GM18502 (cell line): ENCODE measurements around the gene DCAF5.
"Not testable (repeated sequence)": the region's sequence is repeated elsewhere in the genome, so short reads cannot be mapped to it uniquely, and the experiment has no call there.

Experiments used
- ATAC-seq: cut with Tn5 transposase; IDR thresholded peaks from one replicate; pipeline ENCODE4 v1.9.1; 2021; ENCODE audit warnings: mild to moderate bottlenecking; ENCODE audit not compliant: unreplicated experiment, poor library complexity

DCAF5 gene

DNA sequence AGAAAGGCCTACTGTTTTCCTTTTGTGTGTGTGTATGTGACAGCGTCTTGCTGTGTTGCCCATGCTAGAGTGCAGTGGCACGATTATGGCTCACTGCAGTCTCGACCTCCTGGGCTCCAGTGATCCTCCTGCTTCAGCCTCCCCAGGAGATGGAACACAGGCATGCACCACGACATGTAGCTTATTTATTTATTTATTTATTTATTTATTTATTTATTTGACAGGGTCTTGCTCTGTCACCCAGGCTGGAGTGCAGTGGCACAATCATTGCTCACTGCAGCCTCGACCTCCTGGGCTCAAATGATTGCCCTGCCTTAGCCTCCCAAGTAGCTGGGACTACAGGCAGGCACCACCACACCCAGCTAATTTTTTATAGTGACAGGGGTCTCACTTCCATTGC lies 75.7 kb downstream of the DCAF5 start:
- not testable (repeated sequence) for ATAC-seq

DNA sequence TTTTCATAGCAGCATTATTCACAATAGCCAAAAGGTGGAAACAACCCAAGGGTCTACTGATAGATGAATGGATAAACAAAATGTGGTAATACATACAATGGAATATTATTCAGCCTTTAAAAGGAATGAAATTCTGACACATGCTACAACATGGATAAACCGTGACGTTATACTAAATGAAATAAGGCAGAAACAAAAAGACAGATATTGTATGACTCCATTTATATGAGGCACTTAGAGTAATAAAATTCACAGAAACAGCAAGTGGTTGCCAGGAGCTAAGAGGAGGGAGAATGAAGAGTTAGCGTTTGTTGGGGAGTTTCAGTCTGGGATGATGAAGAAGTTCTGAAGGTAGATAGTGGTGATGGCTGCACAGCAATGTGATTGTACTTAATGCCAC lies 76.6 kb downstream of the DCAF5 start:
- no peak for ATAC-seq

DNA sequence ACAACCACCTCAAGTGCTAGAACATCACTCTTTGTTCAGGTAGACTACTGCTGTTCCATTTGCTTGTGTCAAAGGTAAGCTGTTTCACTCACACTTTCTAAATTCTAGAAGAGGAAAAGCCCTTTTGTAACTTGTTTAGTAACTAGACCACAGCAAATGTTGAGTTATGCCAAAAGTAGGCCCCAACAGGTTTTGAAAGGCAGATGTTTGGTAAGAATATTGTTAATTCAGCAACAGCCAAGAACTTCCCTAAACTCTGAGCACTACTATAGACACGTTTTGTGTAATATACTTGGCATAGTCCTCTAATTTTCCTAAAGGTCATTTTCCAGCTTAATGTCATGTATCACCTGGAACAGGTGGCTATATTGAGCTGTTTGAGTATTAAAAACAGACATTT lies 79.0 kb downstream of the DCAF5 start:
- ATAC-seq: no peak

DNA sequence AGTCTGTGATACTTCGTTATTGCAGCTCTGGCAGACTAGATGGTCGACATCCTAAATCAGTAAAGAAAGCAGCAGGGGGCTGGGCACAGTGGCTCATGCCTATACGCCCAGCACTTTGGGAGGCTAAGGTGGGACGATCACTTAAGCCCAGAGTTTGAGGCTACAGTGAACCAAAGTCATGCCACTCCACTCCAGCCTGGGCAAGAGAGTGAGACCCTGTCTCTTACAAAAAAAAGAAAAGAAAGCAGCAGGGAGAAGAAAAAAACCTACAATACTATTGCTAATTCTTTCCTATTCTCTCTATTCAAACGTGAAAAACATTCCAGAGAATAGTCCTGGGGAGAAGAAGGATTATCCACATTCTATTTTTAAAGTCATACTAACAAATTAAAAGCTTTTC lies 79.5 kb downstream of the DCAF5 start:
- ATAC-seq: no peak

DNA sequence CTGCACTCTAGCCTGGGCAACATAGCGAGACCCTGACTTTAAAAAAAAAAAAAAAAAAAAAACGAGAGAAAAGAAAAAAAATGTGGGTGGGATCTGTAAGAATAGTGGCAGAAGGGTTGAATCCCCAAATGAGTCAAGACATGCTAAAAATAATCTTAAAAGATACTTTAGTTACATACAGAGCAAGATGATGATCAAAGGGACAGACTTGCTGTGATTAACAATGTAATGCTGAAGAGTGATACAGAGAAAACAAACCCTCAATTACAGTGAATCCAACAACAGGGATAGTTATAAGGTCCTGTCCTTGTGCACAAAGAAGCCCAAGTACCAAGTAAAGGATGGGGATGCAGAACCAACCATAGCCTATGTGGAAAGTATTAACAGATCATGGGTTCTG lies 80.3 kb downstream of the DCAF5 start:
- no peak for ATAC-seq

DNA sequence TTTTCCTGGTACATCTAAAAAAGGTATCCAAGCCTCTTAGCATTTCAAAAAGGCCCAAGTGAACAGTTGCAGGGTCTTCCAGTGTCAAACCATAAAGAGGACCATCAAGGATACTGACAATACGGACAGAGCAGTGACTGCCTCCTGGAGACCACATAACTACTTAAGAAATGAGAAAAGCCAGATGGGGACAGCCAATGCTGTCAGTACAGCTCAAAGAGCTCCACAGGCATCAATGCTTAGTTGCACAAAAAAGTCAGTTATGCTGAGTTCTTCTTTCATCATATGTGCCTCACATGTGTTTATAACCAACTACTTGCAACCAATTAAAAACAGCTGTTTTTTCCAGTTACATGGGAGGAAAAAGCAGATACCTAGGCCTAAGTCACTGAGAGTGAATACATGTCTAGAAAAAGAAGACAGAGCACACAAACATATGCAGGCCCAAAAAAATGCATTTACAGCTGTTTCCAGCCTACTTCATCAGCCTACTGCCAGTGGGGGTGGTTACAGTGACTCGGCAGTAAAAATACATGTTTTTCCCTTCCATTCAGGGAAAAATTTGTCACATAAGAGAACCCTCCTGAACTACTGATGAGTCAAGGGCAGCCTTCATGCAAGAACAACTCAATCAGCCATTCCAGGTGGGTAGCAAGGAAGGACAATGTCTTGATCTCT lies 84.0 kb downstream of the DCAF5 start:
- no peak for ATAC-seq

DNA sequence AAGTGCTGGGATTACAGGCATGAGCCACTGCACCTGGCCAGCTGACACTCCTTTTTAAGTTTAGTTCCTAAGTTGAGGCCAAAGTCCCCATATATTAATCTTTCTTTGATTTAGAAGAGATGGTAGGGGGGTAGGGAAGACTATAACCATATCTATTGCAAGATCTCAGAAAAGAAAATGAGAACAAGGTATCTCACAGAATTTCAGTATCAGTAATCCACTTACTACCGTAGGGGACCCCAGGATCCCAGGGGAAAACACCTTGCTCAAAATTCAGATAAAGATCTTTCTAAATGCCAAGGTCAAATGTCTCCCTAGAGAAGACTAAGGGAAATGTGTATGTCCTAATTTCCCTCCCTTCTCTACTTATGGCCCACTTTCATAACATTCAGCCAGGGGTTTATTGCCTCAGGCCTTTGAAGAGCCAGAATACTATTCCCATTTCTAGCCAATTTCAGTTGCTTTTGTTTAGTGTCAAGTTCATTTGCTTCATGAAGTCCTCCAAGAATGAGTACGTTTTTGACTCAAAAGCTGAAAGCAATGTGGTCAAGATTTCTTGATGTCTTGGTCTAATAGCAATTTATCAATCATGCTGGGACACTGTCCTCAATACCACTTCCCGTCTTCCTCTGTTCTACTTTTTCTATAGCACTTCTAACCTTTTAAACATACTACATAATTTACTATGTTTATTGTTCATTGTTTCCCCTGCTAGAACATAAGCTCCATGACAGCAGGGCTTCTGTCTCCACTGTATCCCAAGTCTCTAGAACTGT lies 86.3 kb downstream of the DCAF5 start:
- ATAC-seq: peak; percentile 58

DNA sequence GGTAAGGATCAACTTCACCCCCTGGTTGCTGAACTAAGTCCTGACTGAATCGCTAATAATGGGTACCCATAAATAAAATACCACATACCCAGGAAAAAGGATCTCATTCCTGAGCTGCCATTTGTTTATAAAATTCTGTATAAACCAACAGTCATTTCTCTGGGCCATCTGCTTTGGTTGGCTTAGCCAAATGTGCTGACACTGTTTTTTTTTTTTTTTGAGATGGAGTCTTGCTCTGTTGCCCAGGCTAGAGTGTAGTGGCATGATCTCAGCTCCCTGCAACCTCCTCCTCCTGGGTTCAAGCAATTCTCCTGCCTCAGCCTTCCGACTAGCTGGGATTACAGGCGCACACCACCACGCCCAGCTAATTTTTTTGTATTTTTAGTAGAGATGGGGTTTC lies 87.0 kb downstream of the DCAF5 start:
- ATAC-seq: not testable (repeated sequence)

DNA sequence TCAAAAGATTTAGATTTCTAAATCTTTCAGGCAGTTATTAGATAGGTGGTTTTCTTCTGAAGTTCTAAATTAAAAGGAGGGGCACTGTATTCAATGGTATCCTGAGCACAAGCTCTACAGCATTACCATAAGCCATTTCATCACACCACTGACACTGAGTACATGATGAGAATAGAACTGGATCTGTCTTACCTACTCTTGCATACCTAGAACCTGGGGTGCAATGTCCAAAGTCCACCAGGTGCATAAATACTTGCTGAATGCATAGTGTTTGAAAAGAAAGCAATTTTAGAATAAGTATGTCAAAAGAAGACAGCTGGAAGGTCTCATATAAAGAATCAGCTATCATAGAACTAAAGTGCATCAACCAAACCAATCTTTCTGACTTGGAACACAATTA lies 88.3 kb downstream of the DCAF5 start:
- no peak for ATAC-seq

DNA sequence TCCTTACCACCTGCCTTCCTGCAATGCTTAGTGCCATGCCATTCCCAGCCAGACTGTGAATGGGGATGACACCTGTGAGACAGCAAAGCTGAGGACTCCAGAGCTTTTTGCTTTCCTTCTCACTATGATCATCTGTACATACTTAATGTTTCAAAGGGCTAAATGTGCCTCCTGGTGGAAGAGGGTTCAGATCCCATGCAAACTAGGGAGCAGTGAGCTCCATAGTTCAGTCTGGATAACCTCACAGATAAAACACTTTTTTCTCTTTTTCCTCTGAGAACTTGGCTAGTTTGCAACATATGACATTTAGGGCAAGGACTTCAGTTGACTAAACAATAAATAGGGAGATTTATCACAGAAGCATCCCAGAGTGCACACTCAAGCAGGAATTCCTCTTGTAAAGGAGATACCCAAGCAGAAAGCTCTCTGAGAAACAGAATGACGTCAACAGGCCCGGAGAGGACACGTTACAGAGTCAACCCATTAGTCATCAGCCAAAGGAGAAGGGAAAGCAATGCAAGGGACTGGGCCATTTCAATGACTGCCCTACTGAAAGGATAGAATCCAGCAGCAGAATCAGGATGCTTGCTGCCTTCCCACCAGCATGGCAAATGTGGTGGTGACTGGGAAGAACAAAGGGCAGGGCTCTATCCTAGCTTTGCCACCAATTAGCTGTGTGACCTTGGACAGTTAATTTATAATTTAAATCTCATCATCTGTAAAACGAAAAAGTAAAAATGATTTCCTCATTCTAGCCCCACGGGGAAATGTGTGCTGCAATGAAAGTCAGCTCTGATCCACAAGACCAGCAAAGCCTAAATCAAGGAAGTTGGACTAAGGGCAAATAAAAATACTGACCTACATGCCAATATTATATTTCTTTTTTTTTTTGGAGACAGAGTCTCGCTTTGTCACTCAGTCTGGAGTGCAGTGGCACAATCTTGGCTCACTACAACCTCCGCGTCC lies 93.0 kb downstream of the DCAF5 start:
- no peak for ATAC-seq

DNA sequence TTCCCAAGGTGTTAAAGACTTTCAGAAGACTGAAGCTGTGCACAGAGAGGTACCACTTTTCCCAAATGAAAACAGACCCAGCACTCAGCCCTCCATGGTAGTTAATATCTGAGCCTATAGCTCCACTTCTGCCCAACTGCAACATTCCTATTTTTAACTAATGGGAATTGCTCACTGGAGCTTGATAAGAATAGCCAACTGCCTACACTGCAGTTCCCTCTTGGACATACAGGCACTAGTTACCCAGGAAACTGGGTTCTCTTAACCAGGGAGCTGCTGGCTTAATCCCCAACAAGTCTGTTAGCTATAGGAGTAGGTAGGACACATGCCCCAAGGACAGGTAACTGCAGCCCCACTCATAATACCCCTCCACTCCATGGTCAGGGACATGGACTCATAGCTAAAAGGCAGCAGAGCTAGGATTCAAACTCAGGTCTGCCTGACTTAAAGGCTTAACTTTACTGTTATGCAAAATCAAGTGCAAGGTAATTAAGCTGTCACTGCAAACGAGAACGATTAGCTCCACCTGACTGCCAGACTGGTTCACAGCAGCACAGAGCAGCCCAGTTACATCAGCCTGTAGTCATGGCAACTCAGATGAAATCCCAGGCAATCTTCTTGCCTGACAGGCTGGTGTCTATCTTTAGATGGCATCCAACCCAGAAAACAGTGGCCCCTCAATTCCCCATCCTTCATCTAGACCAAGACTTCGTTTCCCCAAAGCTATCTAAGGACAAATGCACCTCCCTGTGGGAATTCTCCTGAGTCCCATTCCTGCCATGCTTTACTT lies 96.7 kb downstream of the DCAF5 start:
- ATAC-seq: no peak

DNA sequence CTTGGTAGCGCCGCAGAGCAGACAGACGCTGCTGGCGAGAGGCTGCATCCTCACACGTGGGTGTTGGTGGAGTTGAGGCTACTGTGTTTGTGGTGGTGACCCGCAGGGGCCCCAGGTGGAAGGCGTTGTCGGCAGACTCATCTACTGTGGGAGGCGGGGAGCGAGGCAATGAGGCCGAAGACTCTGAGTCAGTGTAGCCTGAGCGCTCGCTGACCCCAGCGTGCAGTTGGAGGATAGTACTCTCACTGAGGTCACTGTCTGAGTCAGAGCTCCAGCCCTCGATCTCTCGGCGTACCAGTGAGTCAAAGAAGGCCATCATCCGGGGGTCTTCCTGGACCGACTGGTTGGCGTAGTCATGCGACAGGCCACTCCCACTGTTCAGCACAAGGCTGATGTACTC lies 97.8 kb downstream of the DCAF5 start:
- ATAC-seq: no peak

DNA sequence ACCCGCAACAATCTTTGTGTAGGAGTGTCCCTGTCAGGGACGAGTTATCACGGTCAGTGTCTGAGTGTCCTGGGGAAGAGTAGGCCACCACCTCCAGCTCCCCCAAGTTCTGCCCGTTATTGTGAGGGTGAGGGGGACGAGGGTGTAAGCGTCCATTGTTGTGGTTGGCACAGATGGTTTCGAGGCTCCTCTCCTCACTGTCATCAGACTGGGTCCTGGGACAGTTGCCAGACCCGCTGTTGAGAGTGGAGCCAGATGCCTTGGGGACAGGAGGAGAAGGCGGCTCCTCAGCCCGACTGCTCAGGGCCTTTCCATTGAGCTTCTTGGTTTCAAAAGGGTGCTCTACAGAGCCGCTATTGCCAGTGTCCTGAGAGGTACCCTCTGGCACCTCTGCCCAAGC lies 98.9 kb downstream of the DCAF5 start:
- ATAC-seq: no peak

DNA sequence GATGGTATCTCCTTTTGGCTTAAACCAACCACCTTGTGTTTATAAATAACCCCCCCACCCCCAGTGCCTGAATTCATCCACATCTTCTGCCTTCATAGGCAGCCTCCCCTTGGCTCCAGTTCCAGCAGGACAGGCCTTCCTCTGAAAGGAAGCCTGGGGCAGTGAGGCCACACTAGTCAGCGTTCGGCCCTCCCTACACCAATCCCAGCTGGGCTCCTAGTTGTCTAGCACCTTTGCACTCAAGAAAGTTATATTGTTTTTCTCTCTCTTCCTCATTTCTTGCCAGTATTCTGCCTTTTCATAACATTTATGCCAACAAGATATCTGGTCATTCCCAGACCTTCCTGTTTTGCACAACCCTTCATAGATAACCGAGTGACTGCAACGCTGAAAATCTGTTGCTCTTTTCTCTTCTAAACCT lies 100.7 kb downstream of the DCAF5 start:
- no peak for ATAC-seq

DNA sequence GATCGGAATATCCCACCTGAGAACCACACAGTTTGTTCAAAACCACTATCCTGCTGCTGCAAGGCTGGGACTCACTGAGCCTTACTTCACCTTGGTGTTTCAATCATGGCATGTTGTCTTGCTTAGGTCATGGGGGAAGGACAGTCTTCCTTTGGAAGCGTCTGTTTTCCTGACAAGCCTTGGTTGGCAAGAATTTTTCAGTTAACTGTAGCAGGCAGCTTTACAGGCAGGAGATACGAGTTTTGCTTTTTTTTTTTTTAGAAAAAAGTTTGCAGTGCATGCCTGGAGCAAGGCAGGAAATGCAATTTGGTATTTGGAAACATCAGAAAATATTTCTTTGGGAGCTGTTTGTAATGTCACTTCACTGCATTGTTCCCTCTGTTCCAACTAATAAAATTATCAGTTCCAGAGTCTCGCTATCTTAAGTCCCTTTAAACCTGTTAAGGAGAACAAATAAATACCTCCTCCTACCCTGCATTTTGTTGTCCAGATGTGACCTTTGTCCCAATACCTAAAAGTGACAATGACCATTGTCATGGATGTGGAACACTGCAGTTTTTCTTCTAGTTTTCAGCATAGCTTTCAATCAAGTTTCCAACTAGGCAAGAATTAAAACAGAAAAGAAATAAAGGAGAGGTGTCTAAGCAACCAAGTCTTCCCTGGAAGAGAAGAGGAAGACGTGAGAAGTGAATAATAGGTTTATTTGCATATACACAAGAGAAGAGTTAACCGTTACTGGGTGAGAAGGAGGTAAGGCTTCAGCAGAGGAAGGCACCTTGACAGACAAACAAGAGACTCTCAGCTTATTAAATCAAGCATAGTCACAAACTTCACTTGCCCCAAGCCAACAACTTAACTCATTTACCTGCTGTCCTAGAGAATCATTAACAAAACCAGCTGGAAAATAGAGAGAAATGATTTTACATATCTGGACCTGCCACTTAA lies 102.4 kb downstream of the DCAF5 start:
- ATAC-seq: no peak

DNA sequence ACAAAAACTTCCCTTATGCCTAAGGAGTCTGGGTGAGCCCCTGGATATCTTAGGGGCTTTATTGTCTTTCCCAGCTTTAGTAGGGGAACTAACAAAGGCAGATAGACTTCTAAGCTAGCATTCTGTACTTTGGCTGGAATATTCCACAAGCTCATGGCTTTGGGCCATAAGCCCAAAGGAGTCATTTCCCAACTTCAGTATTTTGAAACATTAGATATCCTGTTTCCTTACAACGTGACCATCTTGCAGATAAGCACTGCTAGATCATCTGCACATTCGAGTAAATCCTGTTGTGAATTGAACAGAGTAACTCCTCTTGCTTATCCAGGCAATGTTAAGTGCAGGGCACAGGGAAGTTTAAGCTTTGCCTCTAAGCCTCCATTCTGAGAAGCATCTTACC lies 103.2 kb downstream of the DCAF5 start:
- ATAC-seq: no peak

DNA sequence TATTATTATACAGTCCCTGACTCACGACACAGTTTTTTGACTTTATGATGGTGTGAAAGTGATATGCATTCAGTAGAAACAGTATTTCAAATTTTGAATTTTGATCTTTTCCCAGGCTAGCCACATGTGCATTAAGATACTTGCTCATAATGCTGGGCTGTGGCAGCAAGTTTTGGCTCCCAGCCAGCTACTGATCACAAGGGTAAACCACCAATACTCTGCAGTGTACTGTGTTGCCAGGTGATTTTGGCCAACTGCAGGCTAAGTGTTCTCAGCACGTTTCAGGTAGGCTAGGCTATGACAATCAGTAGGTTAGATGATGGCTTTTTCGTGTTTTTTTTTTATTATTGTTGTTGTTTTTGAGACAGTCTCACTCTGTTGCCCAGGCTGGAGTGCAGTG lies 104.5 kb downstream of the DCAF5 start:
- ATAC-seq: no peak

DNA sequence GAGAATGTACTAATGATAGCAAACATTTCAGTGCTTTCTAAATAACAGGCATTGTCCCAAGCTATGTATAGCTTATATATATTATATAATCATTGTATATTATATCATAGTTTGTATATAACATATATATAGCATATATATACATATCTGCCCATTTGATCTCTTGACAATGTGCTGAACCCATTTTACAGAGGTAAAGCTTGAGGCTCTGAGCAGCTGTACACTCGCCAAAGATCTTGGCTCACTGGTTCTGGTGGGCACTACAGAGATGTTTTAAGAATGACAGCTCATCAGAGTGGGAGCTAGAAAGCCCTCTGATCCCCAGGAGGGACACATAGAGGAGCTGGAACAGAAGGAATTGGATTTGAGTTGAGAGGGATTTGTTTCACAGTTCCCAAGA lies 105.7 kb downstream of the DCAF5 start:
- no peak for ATAC-seq

DNA sequence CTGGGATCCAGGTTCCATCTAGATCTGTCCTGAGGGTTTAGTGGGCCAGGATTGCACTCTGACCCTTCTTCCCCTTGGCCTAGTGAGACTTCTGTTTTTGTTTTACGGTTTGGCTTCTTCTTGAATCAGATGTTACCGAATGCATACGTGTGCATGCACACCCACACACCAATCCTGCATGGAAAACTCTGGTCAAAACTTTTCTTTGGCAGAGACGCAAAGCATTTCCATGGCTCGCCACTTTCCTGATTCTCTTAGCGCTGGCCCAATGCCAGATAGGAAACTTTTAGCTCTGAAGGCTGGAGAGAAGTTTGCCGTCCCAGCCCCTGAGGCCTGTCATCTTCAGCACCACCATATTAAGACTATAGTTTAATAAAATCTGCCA lies 106.5 kb downstream of the DCAF5 start:
- no peak for ATAC-seq
